ENCODE data around the gene APOA4.

The APOA4 gene

DNA sequence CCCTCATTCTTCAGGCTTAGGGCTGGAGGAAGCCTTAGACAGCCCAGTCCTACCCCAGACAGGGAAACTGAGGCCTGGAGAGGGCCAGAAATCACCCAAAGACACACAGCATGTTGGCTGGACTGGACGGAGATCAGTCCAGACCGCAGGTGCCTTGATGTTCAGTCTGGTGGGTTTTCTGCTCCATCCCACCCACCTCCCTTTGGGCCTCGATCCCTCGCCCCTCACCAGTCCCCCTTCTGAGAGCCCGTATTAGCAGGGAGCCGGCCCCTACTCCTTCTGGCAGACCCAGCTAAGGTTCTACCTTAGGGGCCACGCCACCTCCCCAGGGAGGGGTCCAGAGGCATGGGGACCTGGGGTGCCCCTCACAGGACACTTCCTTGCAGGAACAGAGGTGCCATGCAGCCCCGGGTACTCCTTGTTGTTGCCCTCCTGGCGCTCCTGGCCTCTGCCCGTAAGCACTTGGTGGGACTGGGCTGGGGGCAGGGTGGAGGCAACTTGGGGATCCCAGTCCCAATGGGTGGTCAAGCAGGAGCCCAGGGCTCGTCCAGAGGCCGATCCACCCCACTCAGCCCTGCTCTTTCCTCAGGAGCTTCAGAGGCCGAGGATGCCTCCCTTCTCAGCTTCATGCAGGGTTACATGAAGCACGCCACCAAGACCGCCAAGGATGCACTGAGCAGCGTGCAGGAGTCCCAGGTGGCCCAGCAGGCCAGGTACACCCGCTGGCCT lies 7.2 kb upstream of the APOA4 start:
- DNase-seq (ENCODE audit: low read depth, low spot score) = no peak

DNA sequence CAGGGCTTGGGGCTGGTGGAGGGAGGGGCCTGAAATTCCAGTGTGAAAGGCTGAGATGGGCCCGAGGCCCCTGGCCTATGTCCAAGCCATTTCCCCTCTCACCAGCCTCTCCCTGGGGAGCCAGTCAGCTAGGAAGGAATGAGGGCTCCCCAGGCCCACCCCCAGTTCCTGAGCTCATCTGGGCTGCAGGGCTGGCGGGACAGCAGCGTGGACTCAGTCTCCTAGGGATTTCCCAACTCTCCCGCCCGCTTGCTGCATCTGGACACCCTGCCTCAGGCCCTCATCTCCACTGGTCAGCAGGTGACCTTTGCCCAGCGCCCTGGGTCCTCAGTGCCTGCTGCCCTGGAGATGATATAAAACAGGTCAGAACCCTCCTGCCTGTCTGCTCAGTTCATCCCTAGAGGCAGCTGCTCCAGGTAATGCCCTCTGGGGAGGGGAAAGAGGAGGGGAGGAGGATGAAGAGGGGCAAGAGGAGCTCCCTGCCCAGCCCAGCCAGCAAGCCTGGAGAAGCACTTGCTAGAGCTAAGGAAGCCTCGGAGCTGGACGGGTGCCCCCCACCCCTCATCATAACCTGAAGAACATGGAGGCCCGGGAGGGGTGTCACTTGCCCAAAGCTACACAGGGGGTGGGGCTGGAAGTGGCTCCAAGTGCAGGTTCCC lies 6.5 kb upstream of the APOA4 start, which contains the start of gene APOC3:
Gene APOC3 (plus strand): TSS at position 383 of the 659 bp plus-strand sequence. CDS start 676 bp downstream, outside the sequence.
- DNase-seq (ENCODE audit: low read depth, low spot score) = no peak

DNA sequence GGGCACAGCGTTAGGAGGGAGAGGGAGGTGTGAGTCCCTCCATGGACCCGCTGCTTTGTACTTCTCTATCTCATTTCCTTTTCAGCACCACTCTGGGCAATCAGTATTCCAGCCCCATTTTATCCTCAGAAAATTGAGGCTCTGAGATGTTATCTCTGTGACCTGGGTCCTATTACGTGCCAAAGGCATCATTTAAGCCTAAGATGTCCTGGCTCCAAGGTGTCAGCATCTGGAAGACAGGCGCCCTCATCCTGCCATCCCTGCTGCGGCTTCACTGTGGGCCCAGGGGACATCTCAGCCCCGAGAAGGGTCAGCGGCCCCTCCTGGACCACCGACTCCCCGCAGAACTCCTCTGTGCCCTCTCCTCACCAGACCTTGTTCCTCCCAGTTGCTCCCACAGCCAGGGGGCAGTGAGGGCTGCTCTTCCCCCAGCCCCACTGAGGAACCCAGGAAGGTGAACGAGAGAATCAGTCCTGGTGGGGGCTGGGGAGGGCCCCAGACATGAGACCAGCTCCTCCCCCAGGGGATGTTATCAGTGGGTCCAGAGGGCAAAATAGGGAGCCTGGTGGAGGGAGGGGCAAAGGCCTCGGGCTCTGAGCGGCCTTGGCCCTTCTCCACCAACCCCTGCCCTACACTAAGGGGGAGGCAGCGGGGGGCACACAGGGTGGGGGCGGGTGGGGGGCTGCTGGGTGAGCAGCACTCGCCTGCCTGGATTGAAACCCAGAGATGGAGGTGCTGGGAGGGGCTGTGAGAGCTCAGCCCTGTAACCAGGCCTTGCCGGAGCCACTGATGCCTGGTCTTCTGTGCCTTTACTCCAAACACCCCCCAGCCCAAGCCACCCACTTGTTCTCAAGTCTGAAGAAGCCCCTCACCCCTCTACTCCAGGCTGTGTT lies 5.8 kb upstream of the APOA4 start:
- no peak for DNase-seq (ENCODE audit: low read depth, low spot score)

DNA sequence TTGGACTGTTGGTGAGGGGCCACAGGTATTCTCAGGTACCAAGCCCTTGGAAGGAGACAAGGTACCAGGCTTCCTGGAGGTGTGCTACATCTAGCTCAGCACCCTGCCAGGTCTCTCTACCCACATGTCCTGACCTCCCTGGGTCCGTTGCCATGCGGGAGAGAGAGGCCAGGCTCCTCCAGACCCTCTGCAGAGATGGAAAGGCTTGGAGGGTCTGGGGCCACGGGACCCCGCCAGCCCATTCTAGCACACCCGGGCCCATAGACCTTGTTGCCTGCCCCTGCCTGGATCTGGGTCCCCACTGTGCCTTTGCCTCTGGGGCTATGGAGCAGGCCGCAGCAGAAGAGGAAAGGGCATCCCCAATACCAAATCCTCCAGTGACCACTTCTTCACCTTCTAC lies 4.4 kb upstream of the APOA4 start:
- DNase-seq (ENCODE audit: low read depth, low spot score) = no peak

DNA sequence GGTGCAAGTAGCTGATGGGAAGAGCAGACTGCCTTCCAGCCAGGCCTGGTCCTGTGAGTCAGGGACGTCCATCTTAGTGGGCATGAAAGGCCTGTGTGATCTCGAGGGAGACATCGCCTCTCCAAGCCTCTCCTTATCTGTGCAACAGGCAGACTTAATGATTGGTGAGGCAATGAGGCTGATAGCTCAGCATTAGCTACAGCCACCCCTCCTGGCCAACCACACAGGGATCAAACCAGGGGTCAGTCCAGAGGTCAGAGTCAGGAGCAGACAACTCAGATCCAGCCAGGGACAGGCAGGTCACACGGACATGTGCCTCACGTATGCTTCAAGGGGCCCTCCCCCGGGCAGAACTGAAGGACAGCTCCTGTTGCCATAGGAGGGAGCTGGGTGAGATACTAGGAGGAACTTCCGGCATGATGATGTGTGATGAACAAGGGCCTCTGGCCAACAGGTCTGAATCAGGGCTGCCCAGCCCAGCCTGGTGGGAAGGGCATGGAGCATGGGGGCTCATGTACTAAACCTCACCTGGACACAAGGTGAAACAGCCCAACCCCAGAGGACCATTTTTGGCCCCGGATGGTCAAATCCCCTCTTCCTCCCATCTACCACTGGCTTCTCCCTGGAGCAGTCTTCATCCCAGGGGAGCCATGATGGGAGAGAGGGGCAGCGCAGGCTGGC lies 3.8 kb upstream of the APOA4 start:
- DNase-seq (ENCODE audit: low read depth, low spot score) = no peak

DNA sequence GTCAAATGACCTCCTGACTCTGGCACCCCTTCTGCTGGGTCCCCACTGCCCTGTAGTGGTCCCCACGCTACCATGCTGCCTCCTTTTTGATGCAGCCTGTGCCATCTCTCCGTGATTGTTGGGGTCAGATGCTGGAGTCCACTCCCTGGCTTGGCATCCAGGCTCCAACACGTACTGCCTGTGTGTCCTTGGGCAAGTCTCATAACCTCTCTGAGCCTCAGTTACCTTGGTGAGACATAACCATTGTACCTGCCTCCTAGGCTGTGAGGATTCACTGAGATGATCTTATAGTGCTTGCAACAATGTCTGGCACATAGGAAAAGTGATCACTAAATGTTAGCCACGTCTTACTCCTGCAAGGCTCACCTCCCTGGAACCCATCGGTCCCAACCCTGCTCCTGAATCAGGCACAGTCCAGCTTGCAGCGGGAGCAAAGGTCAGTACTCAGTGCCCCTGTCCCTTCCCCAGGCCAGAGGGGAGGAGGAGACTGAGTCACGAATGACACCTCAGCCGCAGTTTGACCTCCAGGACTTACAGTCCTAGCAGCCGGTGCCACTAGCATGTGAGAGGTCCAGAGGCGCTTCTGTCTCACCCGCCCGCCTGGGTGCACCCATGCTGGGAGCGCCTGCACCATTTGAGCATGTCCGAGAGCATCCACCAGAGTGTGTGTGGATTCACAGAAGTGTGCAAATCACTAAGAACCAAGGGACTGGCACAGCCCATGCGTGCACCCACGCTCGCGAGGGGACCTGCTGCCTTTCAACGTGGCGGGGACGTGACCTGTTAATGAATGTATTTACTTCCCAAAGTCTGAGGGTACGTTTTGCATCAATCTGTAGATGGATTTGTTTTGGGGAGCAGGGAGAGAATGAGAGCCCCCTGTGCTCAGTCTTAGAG lies 3.0 kb upstream of the APOA4 start:
- DNase-seq (ENCODE audit: low read depth, low spot score) = no peak

DNA sequence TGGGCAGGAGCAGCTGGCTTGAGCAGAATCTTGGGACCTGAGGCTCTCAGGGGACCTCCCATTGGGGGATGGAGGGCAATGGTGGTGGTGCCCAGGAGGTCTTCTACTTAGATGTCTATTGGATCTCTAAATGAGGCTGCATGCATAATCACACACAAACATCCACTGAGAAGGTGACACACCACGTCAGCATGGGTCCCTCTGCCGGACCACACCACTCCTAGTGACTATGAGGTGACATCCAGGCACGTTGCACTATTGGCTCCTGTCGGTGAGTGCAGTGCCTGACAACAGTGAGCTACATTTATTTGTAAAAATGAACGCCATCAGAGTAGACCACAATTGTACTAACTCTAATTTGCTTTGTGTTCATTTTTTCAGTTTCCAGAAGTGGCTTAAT lies 2.3 kb upstream of the APOA4 start:
- DNase-seq (ENCODE audit: low read depth, low spot score) = no peak

DNA sequence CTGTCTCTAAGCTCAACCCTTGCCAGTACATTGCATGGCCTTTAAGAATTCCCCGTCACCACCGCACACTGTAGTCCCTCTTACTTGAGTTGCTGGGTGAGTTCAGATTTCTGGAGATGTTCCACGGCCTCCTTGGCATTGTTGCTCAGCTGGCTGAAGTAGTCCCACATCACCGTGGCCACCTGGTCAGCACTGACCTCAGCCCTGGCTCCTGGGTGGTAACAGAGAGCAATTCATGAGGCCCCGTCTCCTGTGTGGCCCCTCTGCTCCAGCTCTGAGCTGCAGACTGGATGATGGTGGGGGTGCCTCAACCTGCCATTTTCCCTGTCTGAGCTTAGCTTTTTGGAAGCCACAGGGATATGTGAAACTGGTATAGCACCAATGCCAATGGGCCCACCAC lies 529 bp downstream of the APOA4 start:
- no peak for DNase-seq (ENCODE audit: low read depth, low spot score)

DNA sequence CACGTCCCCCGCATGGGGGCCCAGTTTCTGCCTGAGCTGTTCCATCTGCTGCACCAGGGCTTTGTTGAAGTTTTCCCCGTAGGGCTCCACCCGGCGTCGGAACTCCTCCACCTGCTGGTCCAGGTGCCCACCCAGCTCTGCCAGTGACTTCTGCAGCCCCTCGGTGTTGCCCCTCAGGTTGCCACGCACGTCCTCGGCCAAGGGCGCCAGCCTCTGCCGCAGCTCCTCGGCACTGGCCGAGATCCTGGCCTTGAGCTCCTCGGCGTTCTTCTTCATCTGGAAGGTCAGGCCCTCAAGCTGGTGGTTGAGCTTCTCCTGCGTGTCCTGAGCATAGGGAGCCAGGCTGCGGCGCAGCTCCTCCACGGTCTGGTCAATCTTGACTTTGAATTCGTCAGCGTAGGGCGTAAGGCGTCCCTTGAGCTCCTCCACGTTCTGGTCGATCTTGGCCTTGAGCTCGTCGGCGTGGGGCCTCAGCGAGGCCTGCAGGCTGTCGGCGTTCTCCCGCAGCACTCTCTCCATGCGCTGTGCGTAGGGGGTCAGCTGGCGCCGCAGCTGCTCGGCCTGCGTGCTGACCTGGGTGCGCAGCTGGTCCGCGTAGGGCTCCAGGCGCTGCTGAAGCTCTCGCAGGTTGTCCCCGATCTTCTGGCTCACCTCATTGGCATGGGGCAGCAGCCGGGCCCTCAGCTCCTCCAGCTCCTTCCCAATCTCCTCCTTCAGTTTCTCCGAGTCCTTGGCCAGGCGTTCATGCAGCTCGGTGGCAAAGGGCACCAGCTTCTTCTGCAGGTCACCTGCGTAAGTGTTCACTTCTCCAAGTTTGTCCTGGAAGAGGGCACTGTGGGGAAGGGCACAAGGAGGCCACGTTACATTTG lies 1.8 kb downstream of the APOA4 start:
- no peak for DNase-seq (ENCODE audit: low read depth, low spot score)

DNA sequence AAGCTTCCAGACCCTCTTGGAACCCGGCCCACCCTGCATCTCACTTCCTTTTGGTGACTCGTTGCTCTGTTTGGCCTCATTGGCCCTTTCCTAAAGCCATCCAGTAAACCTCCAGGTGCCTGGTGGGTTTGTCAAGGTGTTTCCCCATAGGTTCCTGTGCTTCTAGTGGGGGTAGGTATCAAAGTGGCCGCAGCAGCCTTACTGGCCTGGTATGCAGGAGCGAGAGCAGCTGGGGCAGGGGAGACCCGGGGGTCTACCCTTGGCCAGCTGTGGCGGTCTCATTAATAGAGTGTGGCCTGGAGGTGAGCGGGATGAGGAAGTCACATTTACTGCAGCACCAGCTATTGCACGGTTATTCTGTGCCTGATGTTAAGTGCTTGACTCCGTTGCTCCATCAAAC lies 4.1 kb downstream of the APOA4 start:
- no peak for DNase-seq (ENCODE audit: low read depth, low spot score)

DNA sequence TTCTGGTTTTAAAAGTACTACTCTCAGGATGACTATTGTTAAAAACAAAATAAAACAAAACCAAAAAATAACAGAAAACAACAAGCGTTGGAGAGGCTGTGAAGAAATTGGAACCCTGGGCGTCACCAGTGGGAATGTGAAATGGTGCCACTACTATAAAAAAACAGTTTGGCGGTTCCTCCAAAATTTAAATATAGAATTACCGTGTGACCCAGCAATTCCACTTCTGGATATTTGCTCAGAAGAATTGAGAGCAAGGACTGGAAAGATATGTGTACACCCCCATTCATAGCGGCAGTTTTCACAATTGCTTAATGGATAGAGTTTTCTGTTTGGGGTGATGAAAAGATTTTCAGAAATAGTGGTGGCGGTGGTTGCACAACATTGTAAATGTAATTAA lies 8.6 kb downstream of the APOA4 start:
- DNase-seq (ENCODE audit: low read depth, low spot score) = no peak

DNA sequence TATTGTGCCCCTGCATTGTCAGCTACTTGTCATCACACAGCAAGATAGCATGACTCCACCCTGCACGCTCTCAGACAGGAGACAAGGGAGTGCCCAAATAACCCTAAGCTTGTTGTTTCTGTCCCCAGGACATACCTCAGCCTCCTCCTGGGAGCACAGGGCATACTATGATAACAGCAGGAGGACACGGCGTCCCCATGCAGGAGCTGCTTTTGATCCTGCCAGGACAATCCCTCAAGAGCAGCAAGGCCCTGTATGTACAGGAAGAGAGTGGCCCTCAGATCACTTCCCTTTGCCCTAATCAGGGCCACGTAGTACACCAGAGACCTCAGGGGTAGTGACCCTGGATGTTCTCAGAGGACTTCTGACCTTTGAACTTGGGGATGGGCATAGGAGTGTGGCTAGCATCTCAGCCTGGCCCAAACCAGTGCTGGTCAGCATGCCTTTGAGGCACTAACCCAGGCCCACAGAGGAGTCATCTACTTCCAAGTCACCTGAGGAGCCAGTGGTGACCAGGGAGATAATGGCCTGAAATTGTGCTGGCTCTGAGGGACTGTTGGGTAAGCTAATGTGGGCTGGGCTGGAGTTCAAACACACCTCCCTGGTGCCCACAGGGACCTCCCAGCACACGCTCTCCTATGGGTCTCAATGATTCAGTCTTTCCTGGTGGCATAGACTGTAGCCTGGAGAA lies 9.2 kb downstream of the APOA4 start:
- no peak for DNase-seq (ENCODE audit: low read depth, low spot score)

DNA sequence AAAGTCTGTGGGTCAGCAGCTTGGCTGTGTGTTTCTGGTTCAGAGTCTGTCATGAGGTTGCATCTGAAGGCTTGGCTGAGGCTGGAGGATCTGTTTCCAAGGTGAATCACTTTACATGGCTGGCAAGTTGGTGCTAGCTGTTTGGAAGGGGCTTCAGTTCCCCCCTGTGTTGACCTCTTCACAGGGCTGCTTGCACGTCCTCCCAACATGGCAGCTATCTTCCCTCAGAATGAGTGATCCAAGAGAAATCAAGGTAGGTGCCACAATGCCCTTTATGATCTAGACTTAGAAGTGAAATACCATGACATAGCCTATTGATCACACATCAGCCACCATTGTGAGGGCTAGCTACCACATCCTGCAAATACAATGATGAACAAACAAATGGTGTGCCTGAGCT lies 9.9 kb downstream of the APOA4 start:
- no peak for DNase-seq (ENCODE audit: low read depth, low spot score)

DNA sequence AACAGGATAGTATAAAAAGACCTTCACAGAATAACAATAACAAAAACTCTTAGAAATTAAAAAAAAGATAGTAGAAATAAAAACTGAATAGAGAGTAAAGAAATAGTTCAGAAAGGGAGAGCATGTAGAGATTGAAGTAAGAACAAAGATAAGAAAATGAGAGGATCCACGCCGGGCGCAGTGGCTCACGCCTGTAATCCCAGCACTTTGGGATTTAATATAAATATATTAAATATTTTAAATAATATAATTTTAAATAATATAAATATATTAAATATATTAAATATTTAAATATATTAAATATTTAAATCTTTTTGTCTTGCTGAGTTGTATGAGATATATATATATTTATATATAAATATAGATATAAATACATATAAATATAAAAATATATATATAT lies 11.0 kb downstream of the APOA4 start:
- no peak for DNase-seq (ENCODE audit: low read depth, low spot score)

DNA sequence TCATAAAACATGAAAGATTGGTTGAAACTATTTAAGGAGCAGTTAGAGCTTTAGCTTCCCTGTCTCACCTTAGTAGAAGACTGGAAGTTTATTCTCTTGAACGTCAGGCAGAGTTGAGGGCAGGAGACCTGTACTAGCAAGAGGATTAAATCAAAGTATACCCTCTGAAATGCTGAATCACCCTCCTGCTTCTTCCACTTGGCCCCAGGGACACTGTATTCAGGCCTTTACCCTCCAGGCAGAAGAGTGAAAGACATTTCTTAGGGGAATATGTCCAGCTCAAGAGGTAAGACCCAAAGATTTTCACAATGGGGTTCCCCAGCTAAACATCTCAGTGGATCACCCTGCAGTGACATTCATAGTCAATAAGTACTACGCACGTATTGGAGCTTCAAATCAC lies 11.9 kb downstream of the APOA4 start:
- DNase-seq (ENCODE audit: low read depth, low spot score) = no peak

DNA sequence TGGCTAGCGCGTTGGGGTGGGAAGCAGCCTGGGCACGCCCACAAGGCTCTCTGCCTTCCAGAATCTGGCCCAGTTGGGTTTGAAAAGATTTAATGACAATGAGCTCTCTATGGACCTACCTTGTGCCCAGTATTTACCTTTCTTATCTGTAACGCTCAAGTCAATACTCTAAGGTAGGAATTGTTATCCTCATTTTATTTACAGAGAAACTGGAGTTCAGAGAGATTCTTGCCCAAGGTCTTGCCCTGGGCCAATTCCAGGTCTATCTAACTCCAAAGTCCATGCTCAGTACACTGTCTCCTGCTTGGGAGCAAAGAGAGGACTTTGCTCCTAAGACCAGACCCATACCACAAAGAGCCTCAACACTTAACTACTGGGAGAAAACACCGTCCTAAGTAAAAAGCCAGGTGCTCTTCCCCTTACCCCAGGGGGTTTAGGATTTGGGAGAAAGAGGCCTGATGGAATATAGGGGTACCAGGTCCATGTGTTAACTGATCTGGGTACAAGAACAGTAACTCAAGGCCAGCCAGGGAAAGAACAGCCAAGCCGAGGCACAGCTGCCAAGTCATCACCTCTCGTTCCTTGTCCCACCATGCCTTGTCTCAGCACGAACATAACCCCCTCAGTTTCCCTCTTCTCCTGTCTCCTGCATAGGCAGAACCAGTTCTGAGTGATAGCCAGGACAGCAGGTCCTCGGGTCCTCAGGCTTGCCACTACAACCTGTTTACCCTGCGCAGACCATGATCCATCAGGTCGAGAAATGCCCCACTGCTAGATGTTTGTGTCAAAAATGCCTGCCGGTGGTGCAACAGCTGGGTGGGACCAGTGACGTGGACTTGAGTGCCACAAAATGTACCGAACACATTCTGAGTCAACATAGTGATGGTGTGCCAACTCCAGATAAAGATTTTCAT lies 14.6 kb downstream of the APOA4 start:
- no peak for DNase-seq (ENCODE audit: low read depth, low spot score)

DNA sequence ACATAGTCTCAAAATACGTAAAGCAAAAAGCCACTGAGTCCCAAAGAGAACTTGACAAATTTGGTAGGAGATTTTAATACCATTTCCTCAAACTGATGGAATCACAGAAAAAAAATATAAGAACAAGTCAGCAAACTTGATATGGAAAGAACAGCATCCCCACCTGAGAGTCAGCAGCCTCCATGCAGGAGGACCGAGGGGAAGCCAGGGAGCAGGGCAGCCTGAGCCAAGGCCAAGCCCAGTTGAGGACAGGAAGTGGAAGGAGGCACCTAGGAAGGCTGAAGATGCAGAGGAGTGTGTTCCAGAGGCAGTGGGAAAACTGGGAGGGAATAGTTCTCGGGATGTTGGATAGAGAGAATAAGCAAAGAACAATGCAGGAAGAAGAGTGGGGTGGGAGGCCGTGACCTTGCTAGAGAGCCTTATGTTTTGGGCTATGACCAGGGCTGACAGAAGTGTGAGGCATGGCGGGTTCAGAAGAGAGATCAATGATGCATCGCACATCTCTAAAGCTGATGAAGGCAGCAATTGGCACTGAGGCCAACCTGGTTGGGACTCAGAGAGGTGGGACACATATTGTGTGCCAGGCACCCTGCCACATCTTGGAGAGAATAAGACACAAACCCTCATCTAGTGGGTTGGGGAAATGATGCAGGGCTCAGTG lies 15.4 kb downstream of the APOA4 start:
- no peak for DNase-seq (ENCODE audit: low read depth, low spot score)

DNA sequence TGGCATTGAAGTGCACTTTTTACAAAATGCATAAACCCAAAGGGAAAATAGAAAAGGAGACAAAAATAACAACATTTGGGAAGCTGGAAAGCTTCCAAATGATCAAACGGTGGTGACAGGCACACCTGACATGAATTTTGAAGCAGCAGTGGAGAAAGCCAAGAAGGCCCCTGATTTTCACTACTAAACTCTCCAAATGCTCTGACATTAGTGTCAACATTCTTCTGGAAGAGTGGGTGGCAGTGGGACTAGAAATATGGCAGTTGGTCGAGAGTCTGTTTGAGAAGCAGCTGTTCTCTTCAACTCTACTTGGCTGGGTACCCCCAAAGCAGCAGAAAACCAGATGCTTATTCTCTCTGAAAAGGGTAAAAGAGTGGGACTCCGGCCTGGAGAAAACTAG lies 19.1 kb downstream of the APOA4 start:
- no peak for DNase-seq (ENCODE audit: low read depth, low spot score)

All from iPS DF 19.7 (cell line).